ENCODE measurements around the gene MARCHF9.

DNA sequence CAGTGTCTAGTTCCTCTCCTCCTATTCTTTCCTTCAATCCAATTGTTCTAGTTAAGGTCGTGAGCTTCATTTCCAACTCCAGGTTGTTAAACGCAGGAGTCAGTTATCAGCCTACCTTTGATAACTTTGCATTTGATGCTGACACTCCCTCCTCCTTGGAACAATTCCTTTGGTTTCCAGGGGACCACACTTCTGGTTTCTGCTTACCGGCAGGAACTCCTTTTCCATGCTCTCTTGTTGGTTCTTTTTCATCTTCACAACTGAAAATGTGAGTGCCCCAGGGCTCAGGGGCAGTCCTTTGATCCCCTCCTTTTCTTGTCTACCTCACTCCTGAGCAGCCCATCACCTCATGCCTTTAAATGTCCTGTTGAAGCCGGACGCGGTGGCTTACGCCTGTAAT is 22.5 kb downstream of the MARCHF9 start:
- TF ChIP-seq, protein P1, sequence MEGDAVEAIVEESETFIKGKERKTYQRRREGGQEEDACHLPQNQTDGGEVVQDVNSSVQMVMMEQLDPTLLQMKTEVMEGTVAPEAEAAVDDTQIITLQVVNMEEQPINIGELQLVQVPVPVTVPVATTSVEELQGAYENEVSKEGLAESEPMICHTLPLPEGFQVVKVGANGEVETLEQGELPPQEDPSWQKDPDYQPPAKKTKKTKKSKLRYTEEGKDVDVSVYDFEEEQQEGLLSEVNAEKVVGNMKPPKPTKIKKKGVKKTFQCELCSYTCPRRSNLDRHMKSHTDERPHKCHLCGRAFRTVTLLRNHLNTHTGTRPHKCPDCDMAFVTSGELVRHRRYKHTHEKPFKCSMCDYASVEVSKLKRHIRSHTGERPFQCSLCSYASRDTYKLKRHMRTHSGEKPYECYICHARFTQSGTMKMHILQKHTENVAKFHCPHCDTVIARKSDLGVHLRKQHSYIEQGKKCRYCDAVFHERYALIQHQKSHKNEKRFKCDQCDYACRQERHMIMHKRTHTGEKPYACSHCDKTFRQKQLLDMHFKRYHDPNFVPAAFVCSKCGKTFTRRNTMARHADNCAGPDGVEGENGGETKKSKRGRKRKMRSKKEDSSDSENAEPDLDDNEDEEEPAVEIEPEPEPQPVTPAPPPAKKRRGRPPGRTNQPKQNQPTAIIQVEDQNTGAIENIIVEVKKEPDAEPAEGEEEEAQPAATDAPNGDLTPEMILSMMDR (IDR thresholded peaks at IDR 0.05), result no peak
- no peak for TF ChIP-seq EZH2 (IDR thresholded peaks at IDR 0.05; ENCODE audit: borderline replicate concordance, insufficient read depth, low read depth, low read length, poor library complexity, severe bottlenecking)
